GM19238 (cell line): ENCODE measurements around the gene CFAP161.

Experiments used
- DNase-seq: peaks from one replicate; pipeline ENCODE4 v3.0.0; 2011; ENCODE audit warnings: low spot score; ENCODE audit not compliant: insufficient read length

The CFAP161 gene, protein sequence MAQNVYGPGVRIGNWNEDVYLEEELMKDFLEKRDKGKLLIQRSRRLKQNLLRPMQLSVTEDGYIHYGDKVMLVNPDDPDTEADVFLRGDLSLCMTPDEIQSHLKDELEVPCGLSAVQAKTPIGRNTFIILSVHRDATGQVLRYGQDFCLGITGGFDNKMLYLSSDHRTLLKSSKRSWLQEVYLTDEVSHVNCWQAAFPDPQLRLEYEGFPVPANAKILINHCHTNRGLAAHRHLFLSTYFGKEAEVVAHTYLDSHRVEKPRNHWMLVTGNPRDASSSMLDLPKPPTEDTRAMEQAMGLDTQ

DNA sequence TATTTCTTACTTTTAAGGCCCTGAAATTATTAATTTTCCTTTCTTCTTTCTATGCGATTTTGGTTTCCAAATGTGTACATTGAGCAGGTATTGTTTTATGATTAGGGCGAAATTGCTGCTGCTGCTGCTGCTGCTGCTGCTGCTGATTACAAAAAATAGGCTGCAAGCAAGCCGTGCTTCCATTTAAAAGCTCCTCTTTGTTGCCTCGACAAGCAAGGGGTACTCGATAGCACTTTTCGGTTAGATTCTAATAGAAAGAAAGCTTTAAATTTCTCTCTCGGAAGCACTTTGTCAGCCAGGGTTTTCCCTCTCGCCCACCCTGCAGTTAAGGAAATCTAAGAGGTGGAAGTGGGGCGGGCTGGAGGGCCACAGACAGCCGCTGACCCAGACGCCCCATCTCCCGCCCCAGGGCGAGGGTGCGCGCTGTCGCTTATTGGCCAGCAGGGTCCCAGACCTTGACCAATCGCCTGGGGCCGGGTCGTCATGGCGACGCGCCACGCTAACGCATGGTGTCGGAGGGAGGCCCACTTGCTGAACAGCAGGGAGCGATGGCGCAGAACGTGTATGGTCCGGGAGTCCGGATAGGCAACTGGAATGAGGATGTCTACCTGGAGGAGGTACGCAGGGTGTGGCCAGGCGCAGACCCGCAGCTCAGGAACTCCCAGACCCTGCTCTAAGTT, at the start of gene CFAP161:
Gene CFAP161 (plus strand): TSS at position 489 of the 680 bp plus-strand sequence. CDS start 60 bp downstream, at position 549.
- DNase-seq: no peak

DNA sequence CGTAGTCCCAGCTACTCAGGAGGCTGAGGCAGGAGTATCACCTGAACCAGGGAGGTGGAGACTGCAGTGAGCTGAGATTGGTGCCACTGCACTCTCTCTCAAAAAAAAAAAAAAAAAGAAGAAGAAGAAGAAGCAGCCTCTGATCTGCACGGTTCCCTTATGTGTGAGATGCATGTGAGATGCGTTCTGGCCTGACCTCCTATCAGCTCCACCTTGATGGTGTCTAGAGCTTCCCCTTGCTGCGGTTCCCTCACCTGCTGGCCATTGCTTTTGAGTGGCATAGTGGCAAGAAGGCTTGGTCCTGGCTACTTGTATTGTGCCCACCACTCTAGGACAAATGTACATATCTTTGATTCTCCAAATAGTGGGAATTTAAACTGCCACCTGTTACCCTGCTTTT, 49.4 kb upstream of the CFAP161 start:
- no peak for DNase-seq

DNA sequence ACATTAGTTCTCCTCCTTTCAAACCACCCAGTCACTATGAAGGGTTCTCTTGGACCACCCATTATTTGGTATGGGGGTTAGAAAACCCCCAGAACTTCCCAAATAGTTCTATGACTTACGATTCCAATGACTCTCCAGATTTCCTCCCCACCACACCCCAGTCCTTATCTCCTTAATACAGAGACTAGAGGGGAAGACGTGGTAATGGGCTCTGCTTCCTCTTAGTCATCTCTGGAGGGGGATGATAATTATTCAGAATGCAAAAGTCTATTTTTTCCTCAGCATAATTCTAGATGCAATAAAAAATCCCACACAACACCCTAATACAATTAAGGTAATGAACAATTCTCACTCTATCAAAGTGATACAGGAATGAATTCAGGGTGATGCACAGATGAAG, 48.9 kb upstream of the CFAP161 start:
- no peak for DNase-seq

DNA sequence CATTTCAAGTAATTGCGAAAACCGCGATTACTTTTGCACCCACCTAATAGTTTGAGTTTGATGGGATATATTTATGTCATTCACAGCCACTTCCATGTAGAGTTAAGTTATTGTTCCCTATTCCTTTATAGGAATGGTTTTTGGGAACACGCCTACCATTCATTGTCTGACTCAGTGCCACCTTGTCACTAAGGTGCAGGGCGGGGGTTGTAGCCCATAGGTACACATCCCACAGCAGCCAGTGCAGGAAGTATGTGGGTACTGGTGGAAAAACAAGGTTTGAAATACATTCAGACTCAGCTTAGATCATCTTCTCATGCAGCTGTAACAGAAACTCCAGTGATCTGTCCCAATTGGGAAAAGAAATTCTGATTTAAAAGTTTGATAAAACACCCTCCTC, 48.2 kb upstream of the CFAP161 start:
- no peak for DNase-seq

DNA sequence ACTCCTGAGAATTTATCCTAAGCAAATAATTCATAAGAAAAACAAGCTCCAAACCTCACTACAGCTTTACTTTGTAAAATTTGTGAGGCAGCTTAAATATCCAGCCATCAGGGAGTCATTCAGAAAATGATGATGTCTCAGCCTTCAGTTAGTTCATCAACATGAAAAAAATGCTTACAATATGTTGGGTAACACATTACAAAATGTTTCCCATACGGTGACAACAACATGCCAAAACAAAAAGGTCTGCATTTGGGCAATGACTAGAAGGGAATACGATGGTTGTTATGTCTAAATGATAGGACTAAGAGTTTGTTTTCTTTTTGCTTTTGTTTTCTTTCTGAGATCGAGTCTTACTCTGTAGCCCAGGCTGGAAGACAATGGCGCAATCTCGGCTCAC, 47.0 kb upstream of the CFAP161 start:
- DNase-seq: no peak

DNA sequence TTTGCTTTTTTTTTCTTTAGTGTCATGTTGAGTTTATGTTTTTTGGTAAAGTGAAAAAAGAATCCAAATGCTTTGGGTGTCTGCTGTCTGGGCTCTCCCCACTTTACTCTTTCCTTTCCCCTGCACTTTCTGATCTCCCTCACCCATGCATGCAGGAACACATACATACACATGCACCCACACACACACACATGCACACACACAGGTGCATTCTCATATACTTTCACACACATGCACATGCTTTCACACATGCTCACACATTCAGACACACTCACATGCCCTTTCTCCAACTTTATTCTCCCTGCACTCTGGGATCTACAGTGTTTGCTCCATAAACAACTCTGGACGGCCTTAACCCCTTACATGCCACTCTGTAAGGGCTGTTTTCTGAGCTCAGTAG, 46.4 kb upstream of the CFAP161 start:
- no peak for DNase-seq

DNA sequence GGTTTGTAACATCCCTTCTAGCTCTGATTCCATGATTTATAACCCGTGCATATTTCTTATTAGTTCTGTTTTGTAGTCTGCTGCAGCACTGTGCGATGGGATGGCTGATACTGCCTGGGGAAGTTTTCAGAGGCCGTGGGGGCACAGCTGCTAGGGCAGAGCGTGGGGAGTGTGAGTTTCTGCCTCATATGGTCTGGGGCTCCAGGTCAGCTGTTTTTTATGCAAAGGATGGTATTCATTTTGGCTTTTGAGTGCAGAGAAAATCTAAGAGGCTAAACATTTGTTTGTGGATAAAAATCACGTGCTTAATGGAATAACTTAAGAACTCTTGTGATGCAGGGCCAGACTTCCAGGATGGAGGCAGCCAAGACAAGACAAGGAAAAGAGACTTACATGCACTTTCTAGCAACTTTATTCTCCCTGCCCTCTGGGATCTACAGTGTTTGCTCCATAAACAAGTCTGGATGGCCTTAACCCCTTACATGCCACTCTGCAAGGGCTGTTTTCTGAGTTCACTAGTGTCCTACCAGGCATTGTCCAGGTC, 45.5 kb upstream of the CFAP161 start:
- no peak for DNase-seq

DNA sequence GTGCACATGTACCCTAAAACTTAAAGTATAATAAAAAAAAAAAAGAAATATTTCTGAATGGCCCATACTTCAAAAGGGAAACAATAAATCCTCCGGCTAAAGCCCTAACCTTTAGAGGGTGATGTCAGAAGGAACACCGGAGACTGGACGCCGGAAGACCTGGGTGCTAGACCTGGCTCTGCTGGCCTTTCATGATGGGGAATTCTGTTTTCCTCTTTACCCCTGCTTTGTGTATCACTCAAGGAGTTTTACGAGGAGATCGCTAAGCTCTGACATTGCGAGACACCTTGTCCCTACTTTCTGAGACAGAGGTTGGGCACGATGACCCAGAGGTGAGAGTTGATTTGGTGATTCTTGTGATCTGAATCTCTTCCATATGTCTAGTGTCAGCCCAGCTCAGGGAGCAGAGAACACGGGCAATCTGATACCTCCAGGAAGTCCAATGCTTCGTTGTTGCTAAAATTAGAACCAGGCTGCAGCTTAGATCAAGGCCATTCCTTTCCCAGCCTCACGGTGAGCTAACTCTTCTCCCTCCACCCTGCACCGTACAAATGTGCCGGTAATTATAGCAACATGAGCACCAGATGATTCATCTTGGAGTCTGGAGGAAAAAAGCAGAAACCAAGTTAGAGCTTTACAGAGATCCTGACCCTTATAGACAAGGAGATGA, 42.0 kb upstream of the CFAP161 start:
- DNase-seq: no peak

DNA sequence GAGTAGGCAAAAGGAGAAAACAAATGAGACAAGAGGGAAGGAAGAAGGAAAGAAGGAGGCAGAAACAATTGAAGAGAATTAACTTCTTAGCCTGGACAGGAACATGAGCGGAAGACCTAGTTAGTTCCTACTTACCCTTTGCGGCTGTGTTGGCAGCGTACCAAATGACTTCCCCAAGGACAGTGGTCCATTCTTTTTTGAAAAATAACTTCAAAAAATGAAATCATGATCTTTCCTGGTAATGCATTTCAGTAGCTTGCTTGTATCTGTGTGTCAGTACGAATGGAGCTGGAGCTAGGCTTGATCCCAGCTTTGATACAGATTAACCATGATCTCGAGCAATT, 41.5 kb upstream of the CFAP161 start:
- DNase-seq: no peak

DNA sequence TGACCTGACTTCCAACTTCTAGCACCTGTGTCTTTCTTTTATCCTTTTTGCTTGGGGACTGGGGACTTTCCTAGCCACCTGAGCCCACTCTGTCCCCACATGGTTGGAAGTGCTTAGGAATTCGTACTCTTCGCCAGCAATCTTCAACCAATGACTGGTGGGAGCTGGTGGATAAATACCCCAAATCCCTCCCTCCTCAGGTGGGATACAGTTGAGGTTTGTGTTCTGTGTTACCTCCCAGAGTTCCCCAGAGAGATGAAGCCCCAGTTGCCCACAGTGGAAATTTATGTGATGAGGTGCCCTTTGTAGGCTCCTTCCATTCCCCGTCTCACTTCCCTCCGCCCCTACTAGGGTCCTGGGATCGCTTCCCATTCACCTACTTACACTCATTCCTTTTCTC, 40.1 kb upstream of the CFAP161 start:
- DNase-seq: no peak

DNA sequence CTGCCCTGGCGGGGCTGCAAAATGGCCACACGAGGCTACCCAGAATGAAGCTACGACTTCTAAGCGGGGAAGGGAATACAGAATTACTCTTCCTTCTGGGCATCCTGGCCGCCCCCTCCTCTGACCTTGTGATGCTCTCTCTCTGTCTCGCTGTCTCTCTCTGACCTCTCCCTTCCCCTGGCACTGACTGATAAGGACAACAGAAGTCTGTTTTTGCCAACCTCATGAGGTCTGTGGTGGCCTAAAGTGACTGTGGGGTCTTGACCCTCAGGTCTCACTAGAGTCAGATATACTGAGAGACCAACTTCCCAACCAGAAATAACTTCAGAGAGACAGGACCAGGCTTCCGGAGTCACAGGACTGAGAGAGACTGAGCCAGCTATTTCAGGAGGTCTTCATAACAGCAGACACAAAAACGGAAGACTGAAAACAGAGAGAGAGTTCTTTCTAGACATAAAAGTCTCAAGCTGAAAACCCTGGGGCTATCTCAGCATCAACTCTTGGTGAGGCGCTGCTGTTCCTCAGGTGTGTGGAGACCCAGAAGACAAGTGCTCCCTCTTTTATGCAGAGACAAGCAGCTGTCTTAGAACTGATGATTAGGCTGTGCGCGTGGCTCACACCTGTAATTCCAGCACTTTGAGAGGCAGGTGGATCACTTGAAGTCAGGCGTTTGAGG, 38.2 kb upstream of the CFAP161 start:
- DNase-seq: no peak

DNA sequence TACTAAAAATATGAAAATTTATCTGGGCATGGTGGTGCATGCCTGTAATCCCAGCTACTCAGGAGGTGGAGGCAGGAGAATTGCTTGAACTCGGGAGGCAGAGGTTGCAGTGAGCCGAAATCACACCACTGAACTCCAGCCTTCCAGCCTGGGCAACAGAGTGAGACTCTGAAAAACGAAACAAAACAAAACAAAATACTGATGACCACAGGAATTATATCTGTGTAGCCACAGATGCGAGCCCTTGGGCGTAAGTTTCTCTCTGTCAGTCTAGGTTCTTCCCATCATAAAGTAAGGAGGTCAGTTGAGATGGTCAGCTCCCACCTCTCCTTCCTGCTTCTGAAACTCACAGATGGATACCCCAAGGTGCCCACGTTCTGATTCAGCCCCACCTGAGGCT, 37.7 kb upstream of the CFAP161 start:
- no peak for DNase-seq

DNA sequence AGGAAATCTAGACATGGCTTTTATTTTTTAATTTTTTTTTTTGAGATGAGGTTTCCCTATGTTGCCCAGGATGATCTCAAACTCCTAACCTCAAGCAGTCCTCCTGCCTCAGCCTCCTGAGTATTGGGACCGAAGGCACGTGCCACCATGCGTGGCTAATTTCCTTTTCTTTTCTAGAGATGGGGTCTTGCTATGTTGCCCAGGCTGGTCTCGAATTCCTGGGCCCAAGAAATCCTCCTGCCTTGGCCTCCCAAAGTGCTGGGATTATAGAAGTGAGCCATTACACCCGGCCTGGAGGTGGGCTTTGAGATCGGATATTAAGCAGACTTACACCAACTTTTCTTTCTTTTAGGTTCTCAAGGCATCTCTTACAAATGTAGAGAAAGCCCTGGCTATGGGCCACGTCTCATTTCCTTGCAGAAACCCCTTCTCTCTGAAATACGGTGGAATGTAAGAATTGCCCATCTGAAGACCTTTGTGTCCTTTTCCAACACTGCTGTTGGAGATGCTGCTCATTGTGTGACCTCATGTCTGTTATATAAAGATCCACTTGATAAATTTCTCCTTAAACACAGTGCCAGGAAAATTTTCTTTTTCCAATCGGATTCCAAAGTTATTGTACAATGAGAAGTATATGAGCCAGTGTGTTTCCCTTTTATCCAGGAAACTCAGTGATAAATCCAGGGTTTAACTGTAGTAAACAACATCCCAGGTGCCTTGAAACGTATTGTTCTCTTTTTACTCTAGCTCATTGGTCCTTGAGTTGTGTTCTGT, 36.8 kb upstream of the CFAP161 start:
- no peak for DNase-seq

DNA sequence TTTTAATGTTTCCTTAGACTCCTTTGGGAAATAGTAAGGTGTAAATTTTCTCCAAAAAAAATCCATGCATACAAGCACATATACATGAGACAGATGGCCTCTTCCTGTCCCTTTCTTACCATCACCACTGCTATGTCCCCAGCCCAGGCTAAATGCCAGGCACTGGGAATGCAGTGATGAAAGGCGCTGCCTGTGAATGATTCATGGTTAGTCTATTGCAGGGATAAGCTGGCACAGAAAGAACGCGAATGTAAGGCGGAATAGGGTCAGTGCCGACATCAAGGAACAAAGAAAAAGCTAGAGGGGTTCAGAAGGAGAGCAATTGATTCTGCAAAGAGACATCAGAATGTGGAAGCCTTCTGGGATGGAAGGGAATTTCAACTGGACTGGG, 36.2 kb upstream of the CFAP161 start:
- no peak for DNase-seq

DNA sequence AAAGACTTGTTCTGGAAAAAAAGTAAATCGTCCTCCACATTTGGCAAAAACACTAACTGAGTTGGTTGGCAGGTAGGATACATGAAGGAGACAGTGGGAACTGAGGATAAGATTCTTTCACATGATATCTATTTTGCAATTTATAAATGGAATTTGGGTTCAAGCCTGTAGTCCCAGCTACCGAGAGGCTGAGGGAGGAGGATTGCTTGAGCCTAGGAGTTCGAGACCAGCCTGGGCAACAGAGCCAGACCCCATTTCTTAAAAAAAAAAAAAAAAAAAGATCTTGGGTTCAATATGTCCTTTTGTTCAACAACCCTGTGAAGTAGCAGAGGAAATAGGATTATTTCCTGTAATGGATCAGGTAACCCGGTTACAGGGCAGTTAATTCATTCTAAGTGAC, 35.7 kb upstream of the CFAP161 start:
- DNase-seq: no peak

DNA sequence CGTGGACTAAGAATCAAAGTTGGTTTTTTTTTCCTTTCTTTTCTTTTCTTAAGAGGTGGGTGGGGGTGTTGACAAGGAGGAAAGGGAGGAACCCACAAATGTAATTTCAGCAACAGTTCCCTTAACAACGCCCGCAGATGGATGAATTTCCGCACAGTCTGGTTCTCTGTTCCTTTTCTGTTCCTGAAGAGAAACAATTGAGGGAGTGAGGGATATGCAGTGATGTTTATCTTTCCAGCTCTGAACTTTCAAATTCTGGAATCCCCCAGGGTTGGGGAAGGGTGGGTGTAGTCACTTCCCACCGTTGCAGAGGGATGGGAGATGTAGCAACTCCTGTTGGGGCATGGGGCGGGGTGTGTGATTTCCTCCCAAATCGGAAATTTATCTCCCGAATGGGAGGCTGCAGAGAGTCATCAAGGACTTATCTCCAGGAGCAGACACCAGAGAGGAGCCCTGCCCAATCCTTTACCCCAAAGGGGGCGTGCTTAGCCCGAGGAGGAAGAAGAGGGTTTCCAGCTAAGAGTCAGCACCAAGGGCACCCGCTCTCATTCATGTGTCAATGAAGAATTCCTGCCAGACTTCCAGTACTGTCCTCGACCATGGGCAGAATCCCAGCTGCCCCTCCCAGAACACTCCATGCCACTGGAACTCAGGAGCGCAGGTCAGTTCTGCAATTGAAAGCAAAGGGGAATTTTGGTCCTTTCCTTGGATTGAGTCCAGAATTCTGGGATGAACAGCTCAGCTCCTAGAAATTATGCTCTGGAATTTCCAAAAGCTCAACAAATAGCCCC, 35.0 kb upstream of the CFAP161 start:
- no peak for DNase-seq

DNA sequence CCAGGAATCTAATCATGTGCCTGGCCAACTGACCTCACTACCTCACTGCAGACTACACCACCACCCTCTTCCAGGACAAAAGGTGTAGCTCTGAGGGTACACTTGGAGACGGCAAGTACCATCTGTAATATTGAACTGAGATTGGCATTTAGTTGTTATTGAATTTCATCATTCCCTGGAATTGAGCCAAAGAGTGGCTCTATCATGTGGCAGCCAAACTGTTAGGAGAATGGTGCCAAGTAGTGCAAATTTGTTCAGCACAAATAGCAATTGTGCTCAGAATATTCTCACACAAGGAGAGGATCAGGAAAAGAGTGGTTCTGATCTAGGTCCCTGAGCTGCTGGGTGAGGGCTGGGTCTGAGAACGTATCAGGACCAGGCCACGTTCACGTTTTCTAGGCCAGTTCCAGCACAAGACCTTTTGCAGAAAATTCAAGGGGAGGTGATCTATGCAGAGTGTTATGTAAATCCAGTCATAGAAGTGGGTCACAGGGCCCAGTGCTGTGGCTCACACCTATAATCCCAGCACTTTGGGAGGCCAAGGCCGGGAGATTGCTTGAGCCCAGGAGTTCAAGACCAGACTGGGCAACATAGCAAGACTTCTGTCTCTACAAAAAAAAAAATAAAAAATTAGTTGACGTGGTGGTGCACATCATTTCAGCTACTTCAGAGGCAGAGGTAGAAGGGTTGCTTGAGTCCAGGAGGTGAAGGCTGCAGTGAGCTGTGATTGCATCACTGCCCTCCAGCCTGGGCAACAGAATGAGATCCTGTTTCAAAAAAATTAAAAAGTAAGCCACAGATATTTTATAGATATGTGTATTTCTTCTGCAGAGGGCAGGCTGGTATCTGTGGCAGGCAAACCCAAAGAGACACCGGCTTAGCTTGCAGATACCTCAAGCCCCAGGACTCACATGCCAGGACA, 31.9 kb upstream of the CFAP161 start:
- no peak for DNase-seq

DNA sequence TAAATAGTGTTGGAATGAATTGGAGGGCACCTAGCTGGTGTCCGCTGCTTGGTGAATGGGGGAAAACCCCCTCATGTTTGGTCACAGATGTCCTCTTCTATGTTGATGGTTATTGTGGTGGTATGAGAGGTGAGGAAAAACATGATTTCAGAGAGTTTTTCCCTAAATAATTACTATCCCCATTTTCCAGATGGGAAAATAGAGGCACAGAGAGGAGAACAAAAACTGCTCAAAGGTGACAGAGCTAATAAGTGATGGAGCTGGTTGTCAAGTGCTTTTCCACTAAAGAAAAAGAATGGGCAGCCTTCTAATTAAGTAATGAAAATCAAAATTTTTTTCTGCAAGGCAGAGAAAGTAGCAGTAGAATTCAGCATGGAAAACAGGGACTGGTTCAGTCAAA, 30.2 kb upstream of the CFAP161 start:
- no peak for DNase-seq

DNA sequence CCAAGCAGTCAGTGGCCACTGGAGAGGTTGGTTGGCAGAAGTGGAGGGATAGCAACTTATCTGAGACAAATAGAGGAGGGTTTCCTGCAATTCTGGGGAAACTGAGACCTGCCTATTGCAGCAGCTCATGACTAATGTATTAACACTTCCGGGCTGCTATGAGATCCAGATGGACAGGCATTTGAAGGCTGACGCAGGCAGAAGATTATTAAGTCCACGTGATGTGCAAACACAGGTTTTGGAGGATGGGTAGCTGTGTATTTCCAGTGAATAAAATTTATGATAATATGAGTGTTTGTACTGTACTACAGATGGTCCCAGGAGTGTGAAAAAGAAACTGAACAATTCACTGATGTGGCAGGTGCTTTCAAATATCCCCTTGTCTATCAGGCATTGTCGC, 28.5 kb upstream of the CFAP161 start:
- DNase-seq: no peak
